ENCODE results near the gene SLC35G6.

GRCh38 chr17:7442142-7442541 lies 39.1 kb upstream of the SLC35G6 start:
- TF ChIP-seq, protein P1, sequence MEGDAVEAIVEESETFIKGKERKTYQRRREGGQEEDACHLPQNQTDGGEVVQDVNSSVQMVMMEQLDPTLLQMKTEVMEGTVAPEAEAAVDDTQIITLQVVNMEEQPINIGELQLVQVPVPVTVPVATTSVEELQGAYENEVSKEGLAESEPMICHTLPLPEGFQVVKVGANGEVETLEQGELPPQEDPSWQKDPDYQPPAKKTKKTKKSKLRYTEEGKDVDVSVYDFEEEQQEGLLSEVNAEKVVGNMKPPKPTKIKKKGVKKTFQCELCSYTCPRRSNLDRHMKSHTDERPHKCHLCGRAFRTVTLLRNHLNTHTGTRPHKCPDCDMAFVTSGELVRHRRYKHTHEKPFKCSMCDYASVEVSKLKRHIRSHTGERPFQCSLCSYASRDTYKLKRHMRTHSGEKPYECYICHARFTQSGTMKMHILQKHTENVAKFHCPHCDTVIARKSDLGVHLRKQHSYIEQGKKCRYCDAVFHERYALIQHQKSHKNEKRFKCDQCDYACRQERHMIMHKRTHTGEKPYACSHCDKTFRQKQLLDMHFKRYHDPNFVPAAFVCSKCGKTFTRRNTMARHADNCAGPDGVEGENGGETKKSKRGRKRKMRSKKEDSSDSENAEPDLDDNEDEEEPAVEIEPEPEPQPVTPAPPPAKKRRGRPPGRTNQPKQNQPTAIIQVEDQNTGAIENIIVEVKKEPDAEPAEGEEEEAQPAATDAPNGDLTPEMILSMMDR (IDR thresholded peaks at IDR 0.05; ENCODE audit: low read depth, low read length, missing input control) = no peak
- TF ChIP-seq RAD21 (IDR thresholded peaks at IDR 0.05) (no peak), REST (IDR thresholded peaks at IDR 0.05) (no peak), NR2F2 (IDR thresholded peaks at IDR 0.05) (no peak), SP1 (IDR thresholded peaks at IDR 0.05) (no peak), RXRA (IDR thresholded peaks at IDR 0.05) (no peak), YY1 (IDR thresholded peaks at IDR 0.05) (no peak), ZBTB33 (IDR thresholded peaks at IDR 0.05) (no peak), JUND (IDR thresholded peaks at IDR 0.05) (no peak), GABPA (IDR thresholded peaks at IDR 0.05 in 1 of 2, conservative IDR thresholded peaks at IDR 0.05 in 1 of 2) (no peak)
- TF ChIP-seq, protein P2, sequence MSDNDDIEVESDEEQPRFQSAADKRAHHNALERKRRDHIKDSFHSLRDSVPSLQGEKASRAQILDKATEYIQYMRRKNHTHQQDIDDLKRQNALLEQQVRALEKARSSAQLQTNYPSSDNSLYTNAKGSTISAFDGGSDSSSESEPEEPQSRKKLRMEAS (IDR thresholded peaks at IDR 0.05) = no peak

All from liver (tissue), 3 donors.